AG04450 (cell line): ENCODE measurements around the gene GGT5. TPM values are rescaled to one million over a fixed set of nuclear protein-coding genes. Genes with fewer than 3 reads are reported as not detected.
"Not testable (repeated sequence)": the region's sequence is repeated elsewhere in the genome, so short reads cannot be mapped to it uniquely, and the experiment has no call there.

ENCODE experiments used
- CTCF ChIA-PET: fragments of 300-600, 350-600 bp; formaldehyde crosslinking; extraction: SDS; loops from one replicate; lab custom pipeline; 2022; ENCODE audit warnings: antibody characterized with exemption, inconsistent platforms; lab: Charles Lee
- POLR2A ChIA-PET: fragments of 350-600 bp; formaldehyde crosslinking; extraction: SDS; loops from one replicate; lab custom pipeline; 2021; ENCODE audit warnings: antibody characterized with exemption, inconsistent platforms; lab: Yijun Ruan, JAX
- DNase-seq: peaks from one replicate; pipeline ENCODE4 v3.0.0-alpha.2; 2011; ENCODE audit warnings: low read depth, low spot score
- H3K27ac ChIP-seq: one replicate; pipeline ENCODE4 v1.5.1; 2012; ENCODE audit warnings: low read depth, low read length, control low read depth
- H3K27me3 ChIP-seq: one replicate; pipeline ENCODE4 v1.6.0; 2012; ENCODE audit warnings: low read length; ENCODE audit not compliant: control insufficient read depth, insufficient read depth
- H3K4me3 ChIP-seq: 2 replicates; pipeline ENCODE4 v1.5.1; 2011; ENCODE audit warnings: mild to moderate bottlenecking, low read depth, low read length, control low read depth
- H3K9me3 ChIP-seq: 2 replicates; pipeline ENCODE4 v1.5.1; 2012; ENCODE audit warnings: low read length; ENCODE audit not compliant: control insufficient read depth, insufficient read depth
- polyA plus RNA-seq: library from polyadenylated mRNA; depleted of rRNA; stranded (reverse); fragments of >200 nt; gene quantifications from 2 replicates; pipeline ENCODE4 v1.2.3, GENCODE V29; 2011
- TF ChIP-seq, protein P1 (sequence below): IDR thresholded peaks from 2 replicates; pipeline ENCODE4 v1.5.1; 2011; ENCODE audit warnings: low read depth, low read length, control low read depth, inconsistent platforms

Gene GGT5
- polyA plus RNA-seq, 1 experiment = 4.4 TPM

DNA sequence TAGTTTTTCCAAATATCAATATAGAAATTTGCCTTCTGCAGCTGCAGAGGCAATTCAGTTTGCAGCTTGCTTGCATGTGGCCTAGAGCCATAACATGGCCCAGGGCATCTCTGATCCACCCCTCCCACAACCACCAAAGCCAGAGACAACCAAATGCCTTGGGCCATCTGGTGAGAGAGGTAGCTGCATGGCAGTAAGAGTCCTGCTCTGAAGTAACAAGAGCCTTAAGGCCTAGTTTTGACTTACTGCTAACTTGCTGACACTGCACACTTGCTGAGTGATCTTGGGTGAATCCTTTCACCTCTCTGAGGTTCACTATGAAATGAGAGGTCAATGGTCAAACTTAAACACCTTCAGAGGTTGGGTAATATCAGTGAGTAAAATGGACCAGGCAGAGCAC, 20.9 kb upstream of the GGT5 start:
- ChIA-PET POLR2A (interaction anchor here (0.7 kb wide), 1 partner anchor 24 kb away, joined by 5 read pairs; no protein-coding TSS in a partner anchor), CTCF (no interaction called here)
- Histone ChIP-seq H3K4me3 (no peak overlapping the region), H3K9me3 (no peaks in the 10 kb centered on the region), H3K27me3 (no peaks in the 10 kb centered on the region), H3K27ac (no peak overlapping the region)
- no peak for DNase-seq
- TF ChIP-seq, protein P1, sequence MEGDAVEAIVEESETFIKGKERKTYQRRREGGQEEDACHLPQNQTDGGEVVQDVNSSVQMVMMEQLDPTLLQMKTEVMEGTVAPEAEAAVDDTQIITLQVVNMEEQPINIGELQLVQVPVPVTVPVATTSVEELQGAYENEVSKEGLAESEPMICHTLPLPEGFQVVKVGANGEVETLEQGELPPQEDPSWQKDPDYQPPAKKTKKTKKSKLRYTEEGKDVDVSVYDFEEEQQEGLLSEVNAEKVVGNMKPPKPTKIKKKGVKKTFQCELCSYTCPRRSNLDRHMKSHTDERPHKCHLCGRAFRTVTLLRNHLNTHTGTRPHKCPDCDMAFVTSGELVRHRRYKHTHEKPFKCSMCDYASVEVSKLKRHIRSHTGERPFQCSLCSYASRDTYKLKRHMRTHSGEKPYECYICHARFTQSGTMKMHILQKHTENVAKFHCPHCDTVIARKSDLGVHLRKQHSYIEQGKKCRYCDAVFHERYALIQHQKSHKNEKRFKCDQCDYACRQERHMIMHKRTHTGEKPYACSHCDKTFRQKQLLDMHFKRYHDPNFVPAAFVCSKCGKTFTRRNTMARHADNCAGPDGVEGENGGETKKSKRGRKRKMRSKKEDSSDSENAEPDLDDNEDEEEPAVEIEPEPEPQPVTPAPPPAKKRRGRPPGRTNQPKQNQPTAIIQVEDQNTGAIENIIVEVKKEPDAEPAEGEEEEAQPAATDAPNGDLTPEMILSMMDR = no peak

DNA sequence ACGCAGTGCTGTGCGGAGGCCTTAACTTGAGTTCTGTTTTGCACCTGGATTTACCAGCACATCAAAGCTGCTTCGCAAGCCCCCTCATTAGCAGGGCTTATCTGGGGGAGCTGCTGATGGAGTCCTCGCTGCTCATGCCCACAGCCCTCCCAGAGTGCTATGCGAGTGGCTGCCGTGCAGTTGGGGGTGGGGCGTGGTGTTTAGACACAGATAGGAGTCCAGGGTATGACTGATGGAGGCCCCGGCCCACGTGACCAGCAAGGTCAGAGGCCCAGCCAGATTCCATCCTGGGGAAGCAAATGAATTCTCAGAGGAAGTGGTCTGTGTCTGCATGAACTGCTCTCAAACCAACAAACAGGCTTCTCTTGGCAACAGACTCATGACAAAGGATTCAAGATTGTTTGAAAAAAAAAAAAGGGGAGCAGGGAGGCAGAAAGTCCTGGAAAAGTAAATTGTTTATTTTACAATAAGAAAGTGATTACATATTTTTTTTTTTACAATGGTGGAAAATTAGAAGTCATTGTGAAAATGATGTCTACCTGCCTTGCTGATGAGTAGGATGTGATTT, 19.5 kb upstream of the GGT5 start:
- H3K9me3 ChIP-seq, POLR2A ChIA-PET, H3K4me3 ChIP-seq, DNase-seq, H3K27me3 ChIP-seq, CTCF ChIA-PET, H3K27ac ChIP-seq: not testable (repeated sequence)

DNA sequence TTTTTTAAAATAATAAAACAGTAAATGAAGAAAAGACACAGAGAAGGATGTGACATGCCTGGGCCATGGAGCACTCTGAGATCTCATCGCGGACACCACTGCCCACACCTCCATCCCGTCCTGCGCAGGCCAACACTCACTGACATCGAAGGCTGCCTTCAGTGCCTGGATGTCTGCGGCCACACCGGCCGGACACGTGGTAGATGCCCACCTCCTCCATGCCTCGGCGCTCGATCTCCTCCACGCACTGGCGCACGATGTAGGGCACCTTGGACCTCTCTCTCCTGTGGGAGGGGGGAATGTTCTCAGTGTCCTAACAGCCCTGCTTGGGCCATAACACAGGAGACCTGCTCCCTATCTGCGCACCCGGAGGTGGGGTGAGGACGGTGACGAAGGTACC, 18.6 kb upstream of the GGT5 start:
- H3K9me3 ChIP-seq, POLR2A ChIA-PET: not testable (repeated sequence)

DNA sequence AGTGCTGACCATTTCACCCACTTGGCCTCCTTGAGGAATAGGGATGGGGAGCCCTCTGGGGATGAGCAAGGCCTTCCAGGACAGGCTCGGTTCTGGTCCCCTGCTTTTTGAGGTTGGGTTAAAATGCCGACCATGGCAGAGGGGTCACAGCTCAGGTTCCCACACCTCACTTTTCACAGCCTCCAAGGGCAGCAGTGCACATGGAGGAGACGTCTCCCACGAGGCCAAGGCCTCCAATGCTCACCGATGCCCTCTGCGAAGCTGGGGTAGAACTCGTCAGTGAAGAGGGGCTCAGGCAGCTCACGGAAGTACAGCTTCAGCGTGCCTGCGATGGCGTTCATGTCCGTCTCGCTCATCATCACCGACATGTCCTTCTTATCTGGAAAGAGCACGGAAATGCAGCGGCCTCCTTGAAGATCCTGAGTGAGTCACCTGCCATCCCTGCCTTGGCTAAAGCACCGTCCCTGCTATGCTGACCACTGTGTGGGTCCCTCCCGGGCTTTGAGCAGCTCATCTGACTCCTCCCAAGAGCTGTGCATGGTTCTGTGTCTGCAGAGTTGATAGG, 17.4 kb upstream of the GGT5 start:
- H3K27me3 ChIP-seq, H3K4me3 ChIP-seq, H3K27ac ChIP-seq, POLR2A ChIA-PET, H3K9me3 ChIP-seq, DNase-seq, CTCF ChIA-PET: not testable (repeated sequence)

More for the DNA sequence above, 18.6 kb upstream of the GGT5 start:
- H3K4me3 ChIP-seq, H3K27me3 ChIP-seq, H3K27ac ChIP-seq, DNase-seq: not testable (repeated sequence)
- CTCF ChIA-PET = interaction anchor here (0.6 kb wide), 1 partner anchor 375 kb away, joined by 4 read pairs; no protein-coding TSS in a partner anchor

DNA sequence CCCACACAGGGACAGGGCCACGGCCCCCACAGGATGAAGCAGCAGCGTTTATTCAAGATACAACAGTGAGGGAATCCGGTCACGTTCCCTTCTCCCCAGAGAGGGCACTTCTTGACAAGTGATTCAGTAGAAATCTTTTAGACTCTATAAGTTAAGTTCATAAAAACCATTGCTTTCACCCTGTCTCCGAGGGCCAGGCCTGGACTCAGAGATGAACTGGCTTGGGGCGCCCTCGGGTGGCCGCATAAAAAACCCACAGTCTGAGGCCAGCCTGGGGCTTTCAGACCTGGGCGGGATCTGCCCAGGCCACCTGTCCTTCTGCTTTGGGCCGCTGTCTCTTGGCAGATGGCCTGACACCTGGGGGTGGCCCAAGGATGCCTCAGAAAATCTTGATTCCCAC, 14.6 kb upstream of the GGT5 start:
- H3K4me3 ChIP-seq, POLR2A ChIA-PET, H3K27ac ChIP-seq, CTCF ChIA-PET, H3K27me3 ChIP-seq, H3K9me3 ChIP-seq, DNase-seq: not testable (repeated sequence)
- TF ChIP-seq, protein P1 = peak; percentile 33

DNA sequence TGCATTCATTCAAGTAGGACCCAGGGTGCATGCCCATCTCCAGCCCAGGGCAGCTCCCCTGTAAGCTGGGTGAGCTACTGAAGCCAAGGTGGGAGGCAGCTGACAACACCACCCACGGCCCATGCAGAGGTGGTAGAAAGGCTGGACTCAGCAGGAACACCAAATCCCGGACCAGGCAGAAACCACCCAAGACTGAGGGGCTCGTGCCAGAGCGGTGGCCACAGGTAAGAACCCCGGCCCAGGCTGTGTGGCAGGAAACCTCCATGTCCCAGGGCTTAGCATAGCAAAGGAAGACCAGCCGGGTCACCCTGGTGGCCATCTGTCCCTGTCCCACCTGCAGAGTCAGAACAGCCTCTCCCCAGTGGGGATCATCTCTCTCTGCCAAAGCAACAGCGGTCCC, 11.9 kb upstream of the GGT5 start:
- CTCF ChIA-PET, DNase-seq, H3K27me3 ChIP-seq, H3K27ac ChIP-seq, H3K4me3 ChIP-seq, H3K9me3 ChIP-seq, POLR2A ChIA-PET: not testable (repeated sequence)

DNA sequence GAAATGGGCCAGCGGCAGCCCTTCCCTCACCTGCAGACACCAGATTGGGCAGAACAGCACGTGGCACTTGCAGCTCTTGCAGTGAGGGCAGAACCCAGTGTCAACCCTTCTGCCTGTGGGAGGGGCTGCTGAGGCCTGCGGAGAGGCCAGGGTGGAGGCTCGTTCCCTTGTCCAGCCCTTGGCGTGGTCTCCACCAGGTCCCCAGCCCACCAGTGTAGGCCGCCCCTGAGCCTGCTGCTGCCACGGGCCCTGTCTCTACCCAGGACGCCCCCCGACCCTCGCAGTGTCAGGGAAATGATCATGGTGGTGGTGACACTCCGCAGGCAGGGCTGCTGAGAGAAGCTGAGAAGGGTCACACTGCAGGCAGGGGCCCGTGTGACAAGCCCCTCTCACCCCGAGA, 11.3 kb upstream of the GGT5 start:
- CTCF ChIA-PET, DNase-seq, H3K27ac ChIP-seq, H3K9me3 ChIP-seq, H3K27me3 ChIP-seq, POLR2A ChIA-PET, H3K4me3 ChIP-seq: not testable (repeated sequence)

DNA sequence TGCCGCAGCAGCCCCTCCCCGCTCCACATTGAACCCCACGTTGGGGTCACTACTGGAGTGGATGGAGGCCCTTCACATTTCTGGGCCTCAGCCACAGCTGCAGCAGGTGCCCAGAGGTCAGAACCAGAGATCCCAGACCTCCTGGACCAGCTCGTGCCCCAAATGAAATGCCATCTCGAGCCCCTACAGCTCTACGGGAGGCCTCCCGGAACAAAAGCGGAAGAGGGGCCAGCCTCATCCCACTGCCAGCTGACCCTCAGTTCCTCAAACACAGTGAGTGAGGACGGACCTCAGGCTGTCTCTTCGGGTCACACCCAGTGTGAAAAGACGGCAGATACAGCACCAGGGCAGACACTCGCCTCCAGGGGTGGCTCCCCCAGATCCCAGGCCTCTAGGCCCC, 8.2 kb upstream of the GGT5 start:
- POLR2A ChIA-PET = not testable (repeated sequence)

DNA sequence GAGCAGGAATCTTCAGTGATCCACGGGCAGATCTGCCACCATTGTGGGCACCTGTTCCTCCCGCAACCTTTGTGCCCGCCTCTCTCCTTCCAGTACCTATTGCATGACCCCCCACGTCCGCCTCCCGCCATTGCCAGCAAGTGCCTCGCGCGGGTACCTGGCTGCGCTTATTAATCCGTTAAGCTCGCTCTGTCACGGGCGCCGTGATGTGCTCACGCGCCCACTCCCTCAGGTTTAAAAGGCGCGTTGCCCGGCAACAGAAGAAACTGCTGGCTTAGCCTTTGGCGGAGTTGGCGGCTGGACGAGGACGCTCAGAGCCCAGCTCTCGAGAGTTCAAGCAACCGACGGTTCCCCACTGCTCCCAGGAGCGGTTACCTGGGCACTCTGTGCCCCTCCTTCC, 6.4 kb upstream of the GGT5 start:
- H3K4me3 ChIP-seq, H3K9me3 ChIP-seq, DNase-seq, CTCF ChIA-PET, H3K27ac ChIP-seq, H3K27me3 ChIP-seq, POLR2A ChIA-PET: not testable (repeated sequence)

More for the DNA sequence above, 8.2 kb upstream of the GGT5 start:
- CTCF ChIA-PET, H3K27ac ChIP-seq, H3K27me3 ChIP-seq, DNase-seq, H3K9me3 ChIP-seq, H3K4me3 ChIP-seq: not testable (repeated sequence)

DNA sequence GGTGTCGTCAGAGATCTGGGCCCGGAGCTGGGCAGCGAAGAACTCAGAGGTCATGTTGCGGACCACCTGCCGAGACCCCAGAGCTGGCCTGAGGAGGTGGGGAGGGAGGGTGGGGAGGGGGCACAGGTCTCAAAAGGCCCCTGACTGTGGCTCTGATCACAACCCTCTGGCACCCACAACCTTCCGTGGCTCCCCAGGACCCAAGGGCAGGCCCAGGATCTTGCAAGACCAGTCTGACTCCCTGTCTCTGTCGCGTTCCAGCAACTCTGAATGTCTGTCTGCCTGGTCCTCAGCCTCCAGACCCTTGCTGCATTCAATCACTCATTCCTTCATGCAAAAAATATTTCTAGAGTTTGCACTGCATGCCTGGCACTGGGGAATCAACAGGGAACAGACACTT, 4.5 kb upstream of the GGT5 start:
- H3K9me3 ChIP-seq, DNase-seq, POLR2A ChIA-PET, H3K27ac ChIP-seq, H3K4me3 ChIP-seq, H3K27me3 ChIP-seq, CTCF ChIA-PET: not testable (repeated sequence)
